Esophagus squamous epithelium (tissue), 5 donors: ENCODE data around the gene TEAD1. TPM values are rescaled to one million over a fixed set of nuclear protein-coding genes. Genes with fewer than 3 reads are reported as not detected.

Experiments
- DNase-seq: peaks from one replicate; lab custom pipeline; 2025; lab: John Stamatoyannopoulos, UW
- H3K27ac ChIP-seq, 4 donors: fragments of 200-600 bp; sonication (generic); one replicate each; pipeline ENCODE4 v1.5.1; 2016 to 2019; ENCODE audit warnings: mild to moderate bottlenecking in 1 of 4
- H3K27me3 ChIP-seq, 4 donors: fragments of 200-600 bp; sonication (generic); 1 replicate in 3 of 4; 2 replicates in 1 of 4; pipeline versions ENCODE4 v1.5.1 to v1.6.0; 2017 to 2021; ENCODE audit warnings: antibody characterized with exemption in 1 of 4
- H3K36me3 ChIP-seq, 3 donors: fragments of 200-600 bp; sonication (generic); one replicate each; pipeline ENCODE4 v1.5.1; 2016 to 2019
- H3K4me1 ChIP-seq, 3 donors: fragments of 200-600 bp; sonication (generic); one replicate each; pipeline ENCODE4 v1.5.1; 2017 to 2019
- H3K4me3 ChIP-seq, 4 donors: fragments of 200-600 bp; sonication (generic); 1 replicate in 3 of 4; 2 replicates in 1 of 4; pipeline ENCODE4 v1.5.1; 2016 to 2019; ENCODE audit warnings: mild to moderate bottlenecking in 2 of 4, moderate library complexity in 1 of 4
- H3K9me3 ChIP-seq, 3 donors: fragments of 200-600 bp; sonication (generic); one replicate each; pipeline ENCODE4 v1.5.1; 2016 to 2019
- POLR2A ChIP-seq, 4 donors: fragments of 450-650 bp; IDR thresholded peaks; one replicate each; pipeline ENCODE4 v1.6.1; 2017; ENCODE audit warnings: antibody characterized with exemption in 4 of 4, mild to moderate bottlenecking in 4 of 4, moderate library complexity in 3 of 4
- WGBS, 2 donors: methylation state at CpG; one replicate each; pipeline ENCODE4 v1.1.5; 2018; 5-methylcytosine and 5-hydroxymethylcytosine counted together
- intact Hi-C: fragments of 100-400 bp; cut with DNase I; formaldehyde crosslinking; loops from one replicate; pipeline ENCODE4 v1.15.0; 2022
- small RNA-seq, 4 donors: library from RNA; depleted of rRNA; stranded (forward); fragments of <200 nt; gene quantifications; one replicate each; pipeline ENCODE3, GENCODE V24; 2016
- total RNA-seq, 4 donors: library from RNA; depleted of rRNA; stranded (reverse); fragments of >200 nt; gene quantifications; one replicate each; pipeline ENCODE4 v1.1.0, GENCODE V29; 2016
- TF ChIP-seq, protein P1 (sequence below), 6 experiments: fragments of 450-650 bp in 4 of 6; fragments of 200-600 bp in 2 of 6; sonication (generic) in 2 of 6; IDR thresholded peaks; one replicate each; pipeline ENCODE4 v1.5.1; 2016 to 2019; ENCODE audit warnings: antibody characterized with exemption in 6 of 6, mild to moderate bottlenecking in 4 of 6, moderate library complexity in 4 of 6
- donor health status: DM: yes; HTN: yes; CAD: no.

TEAD1 gene
- total RNA-seq, 4 donors from 2014 or later, result 33.3 to 75.2 (median 49.8) TPM

DNA sequence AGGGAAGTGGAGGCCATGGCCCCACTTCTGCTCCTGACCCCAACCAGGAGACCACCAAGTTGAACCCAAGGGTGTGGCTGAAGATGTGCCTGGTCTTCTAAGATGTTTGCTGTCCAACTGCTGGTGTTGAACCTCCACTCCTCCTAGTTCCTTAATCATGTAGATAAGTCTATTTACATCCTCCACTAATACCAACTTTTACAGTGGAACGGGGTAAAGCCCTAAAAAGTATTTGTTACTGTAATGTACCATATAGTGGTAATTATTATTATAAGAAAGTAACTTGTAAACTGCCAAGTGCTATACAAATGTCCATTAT lies 315.9 kb downstream of the TEAD1 start:
- Histone ChIP-seq H3K36me3 (no peaks in the 10 kb centered on the region), H3K4me3 (no peak overlapping the region), H3K27ac (no peak overlapping the region), H3K4me1 (peaks cover 0 to 5% (median 0%) of the 10 kb centered on the region in 3 donors), H3K27me3 (no peaks in the 10 kb centered on the region), H3K9me3 (no peaks in the 10 kb centered on the region)
- TF ChIP-seq, protein P1, sequence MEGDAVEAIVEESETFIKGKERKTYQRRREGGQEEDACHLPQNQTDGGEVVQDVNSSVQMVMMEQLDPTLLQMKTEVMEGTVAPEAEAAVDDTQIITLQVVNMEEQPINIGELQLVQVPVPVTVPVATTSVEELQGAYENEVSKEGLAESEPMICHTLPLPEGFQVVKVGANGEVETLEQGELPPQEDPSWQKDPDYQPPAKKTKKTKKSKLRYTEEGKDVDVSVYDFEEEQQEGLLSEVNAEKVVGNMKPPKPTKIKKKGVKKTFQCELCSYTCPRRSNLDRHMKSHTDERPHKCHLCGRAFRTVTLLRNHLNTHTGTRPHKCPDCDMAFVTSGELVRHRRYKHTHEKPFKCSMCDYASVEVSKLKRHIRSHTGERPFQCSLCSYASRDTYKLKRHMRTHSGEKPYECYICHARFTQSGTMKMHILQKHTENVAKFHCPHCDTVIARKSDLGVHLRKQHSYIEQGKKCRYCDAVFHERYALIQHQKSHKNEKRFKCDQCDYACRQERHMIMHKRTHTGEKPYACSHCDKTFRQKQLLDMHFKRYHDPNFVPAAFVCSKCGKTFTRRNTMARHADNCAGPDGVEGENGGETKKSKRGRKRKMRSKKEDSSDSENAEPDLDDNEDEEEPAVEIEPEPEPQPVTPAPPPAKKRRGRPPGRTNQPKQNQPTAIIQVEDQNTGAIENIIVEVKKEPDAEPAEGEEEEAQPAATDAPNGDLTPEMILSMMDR (IDR thresholded peaks at IDR 0.05), result no peak
- no peak for TF ChIP-seq POLR2A (IDR thresholded peaks at IDR 0.05)
- DNase-seq, result no peak
- intact Hi-C loops, result no loop called here
- 58 to 85% methylated on average over 1 of the region's 1 CpG for WGBS, 2 donors

DNA sequence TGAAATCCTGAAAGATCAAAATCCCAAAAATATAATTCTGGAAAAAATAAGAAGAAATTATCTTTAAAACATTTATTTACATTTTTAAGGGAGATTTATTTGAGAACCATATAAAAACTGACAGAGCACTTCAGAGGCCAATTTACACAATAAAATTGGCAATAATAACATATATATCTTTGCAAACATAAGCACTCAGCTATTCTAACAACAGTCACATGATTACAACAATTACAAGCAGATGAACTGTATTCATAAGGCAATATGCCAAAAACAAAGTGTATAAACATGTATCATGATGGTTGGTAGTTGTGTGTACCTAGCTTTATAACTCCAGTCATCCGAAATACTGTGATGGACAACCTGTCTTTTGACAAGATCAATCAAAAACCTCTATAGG lies 317.2 kb downstream of the TEAD1 start:
- no peaks in the 10 kb centered on the region for H3K36me3 ChIP-seq
- no peak overlapping the region for H3K27ac ChIP-seq
- no peaks in the 10 kb centered on the region for H3K27me3 ChIP-seq
- no peak for DNase-seq
- intact Hi-C loops, result no loop called here
- no peaks in the 10 kb centered on the region for H3K9me3 ChIP-seq
- 60 to 65% methylated on average over 1 of the region's 1 CpG for WGBS, 2 donors
- TF ChIP-seq, protein P1 (IDR thresholded peaks at IDR 0.05), result no peak
- no peak for TF ChIP-seq POLR2A (IDR thresholded peaks at IDR 0.05)
- peaks cover 0 to 5% (median 0%) of the 10 kb centered on the region in 3 donors for H3K4me1 ChIP-seq
- no peak overlapping the region for H3K4me3 ChIP-seq

DNA sequence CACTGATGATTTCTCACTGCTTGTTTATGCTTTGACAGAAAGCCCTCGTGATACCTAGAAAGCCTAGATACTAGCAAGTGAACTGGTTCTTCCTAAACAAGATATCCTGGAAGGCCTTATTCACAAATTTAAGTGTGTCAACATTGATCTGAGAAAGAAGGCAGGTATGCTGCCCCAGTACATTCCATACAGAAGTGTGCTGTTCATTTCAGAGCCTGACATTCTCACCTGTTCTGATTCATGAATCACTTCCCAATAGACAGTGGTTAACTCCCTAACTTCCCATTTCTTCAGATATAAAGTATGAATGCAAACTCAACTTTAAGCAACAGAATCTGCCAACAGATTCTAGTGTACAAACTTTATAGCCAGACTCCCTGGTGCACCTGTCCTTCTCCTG lies 319.4 kb downstream of the TEAD1 start:
- Histone ChIP-seq H3K36me3 (no peaks in the 10 kb centered on the region), H3K27me3 (no peaks in the 10 kb centered on the region), H3K27ac (peak overlapping the region in 1 of 4 donors; percentile 60), H3K9me3 (no peaks in the 10 kb centered on the region), H3K4me3 (no peak overlapping the region), H3K4me1 (peaks cover 0 to 2% (median 0%) of the 10 kb centered on the region in 3 donors)
- DNase-seq, result no peak
- intact Hi-C loops, result no loop called here
- TF ChIP-seq POLR2A (IDR thresholded peaks at IDR 0.05), result no peak
- TF ChIP-seq, protein P1 (IDR thresholded peaks at IDR 0.05), result no peak
- 78 to 80% methylated on average over 1 of the region's 1 CpG for WGBS, 2 donors

Small RNA genes lying within 50 kb of the gene (small RNA-seq; reads per million reads assigned to genes)
- 0 reads per million in 4 donors for gene RF00424
